Mesendoderm (in vitro differentiated cells): ENCODE measurements around the gene USP22.
A peak's percentile ranks its signal among the peaks of the same experiment; 100 is the strongest.

Source experiments
- DNase-seq: peaks from one replicate; pipeline ENCODE4 v3.0.0; 2013
- H2AK5ac ChIP-seq: 2 replicates; pipeline ENCODE4 v1.6.1; 2013; ENCODE audit warnings: low read length, inconsistent platforms
- H2BK120ac ChIP-seq: 2 replicates; pipeline ENCODE4 v1.6.1; 2013; ENCODE audit warnings: low read depth, mild to moderate bottlenecking, low read length, moderate library complexity, mixed read lengths
- H2BK15ac ChIP-seq: replicated peaks from 2 replicates; pipeline ENCODE4 v1.6.1; 2013; ENCODE audit warnings: low read depth, mild to moderate bottlenecking, moderate library complexity
- H2BK5ac ChIP-seq: 2 replicates; pipeline ENCODE4 v1.6.1; 2013; ENCODE audit warnings: low read length, inconsistent platforms
- H3K18ac ChIP-seq: 2 replicates; pipeline ENCODE4 v1.6.1; 2013; ENCODE audit warnings: mild to moderate bottlenecking, low read length, mixed read lengths
- H3K23ac ChIP-seq: one replicate; pipeline ENCODE4 v1.6.1; 2013; ENCODE audit warnings: low read length
- H3K27ac ChIP-seq: 2 replicates; pipeline ENCODE4 v1.5.1; 2013; ENCODE audit warnings: low read depth, mild to moderate bottlenecking, inconsistent platforms, low read length, moderate library complexity
- H3K27me3 ChIP-seq: 2 replicates; pipeline ENCODE4 v1.6.1; 2013; ENCODE audit warnings: low read length, control low read depth, mild to moderate bottlenecking, inconsistent platforms; ENCODE audit not compliant: insufficient read depth, poor library complexity
- H3K36me3 ChIP-seq: 2 replicates; pipeline ENCODE4 v1.6.1; 2013; ENCODE audit warnings: low read length, inconsistent platforms; ENCODE audit not compliant: control insufficient read depth, insufficient read depth
- H3K4ac ChIP-seq: one replicate; pipeline ENCODE4 v1.6.1; 2013; ENCODE audit warnings: low read depth, mild to moderate bottlenecking, low read length, moderate library complexity
- H3K4me1 ChIP-seq: 2 replicates; pipeline ENCODE4 v1.6.1; 2013; ENCODE audit warnings: low read depth, low read length, inconsistent platforms; ENCODE audit not compliant: control insufficient read depth
- H3K4me2 ChIP-seq: 2 replicates; pipeline ENCODE4 v1.6.1; 2013; ENCODE audit warnings: low read length
- H3K4me3 ChIP-seq: 2 replicates; pipeline ENCODE4 v1.5.1; 2013; ENCODE audit warnings: mild to moderate bottlenecking, low read length
- H3K56ac ChIP-seq: one replicate; pipeline ENCODE4 v1.6.1; 2013; ENCODE audit warnings: low read length
- H3K79me1 ChIP-seq: 2 replicates; pipeline ENCODE4 v1.6.1; 2013; ENCODE audit warnings: low read length, inconsistent platforms
- H3K79me2 ChIP-seq: 2 replicates; pipeline ENCODE4 v1.6.1; 2013; ENCODE audit warnings: mild to moderate bottlenecking, low read length; ENCODE audit not compliant: control insufficient read depth, insufficient read depth
- H3K9ac ChIP-seq: 2 replicates; pipeline ENCODE4 v1.6.1; 2013; ENCODE audit warnings: low read length, inconsistent platforms
- H4K5ac ChIP-seq: one replicate; pipeline ENCODE4 v1.6.1; 2013; ENCODE audit warnings: low read length
- H4K8ac ChIP-seq: one replicate; pipeline ENCODE4 v1.6.1; 2013; ENCODE audit warnings: low read depth, mild to moderate bottlenecking, control low read depth, low read length, moderate library complexity
- WGBS: extraction: QIAGEN DNeasy Blood & Tissue Kit; methylation state at CpG from one replicate; pipeline ENCODE4 v1.1.7; 2013; ENCODE audit warnings: low lambda C conversion rate, missing lambda C conversion rate; ENCODE audit not compliant: insufficient coverage; ENCODE audit errors: extremely low coverage; 5-methylcytosine and 5-hydroxymethylcytosine counted together

USP22 gene

GRCh38 chr17:20992987-20993862 is 49.6 kb downstream of the USP22 start:
- Histone ChIP-seq H3K4me3 (no peak overlapping the region), H3K18ac (no peak overlapping the region), H4K8ac (no peak overlapping the region), H3K79me1 (no peaks in the 10 kb centered on the region), H2BK120ac (no peak overlapping the region), H3K23ac (no peak overlapping the region), H4K5ac (no peak overlapping the region), H3K4me2 (no peak overlapping the region), H3K9ac (peak overlapping the region; percentile 11), H3K79me2 (no peaks in the 10 kb centered on the region), H3K56ac (peak overlapping the region; percentile 39), H2BK5ac (no peak overlapping the region), H3K4me1 (no peaks in the 10 kb centered on the region), H3K4ac (no peak overlapping the region), H3K27me3 (no peaks in the 10 kb centered on the region), H3K27ac (no peak overlapping the region), H3K36me3 (no peaks in the 10 kb centered on the region), H2AK5ac (peak overlapping the region; percentile 37), H2BK15ac (no peak overlapping the region)
- DNase-seq: peak; percentile 93
- WGBS: no CpG with 5 or more reads among the region's 17 CpGs

GRCh38 chr17:20992416-20992815 is 50.4 kb downstream of the USP22 start:
- no CpG with 5 or more reads among the region's 12 CpGs for WGBS
- Histone ChIP-seq H3K4me3 (no peak overlapping the region), H3K18ac (peak overlapping the region; percentile 34), H3K27ac (no peak overlapping the region), H2BK5ac (no peak overlapping the region), H3K27me3 (no peaks in the 10 kb centered on the region), H2BK15ac (no peak overlapping the region), H3K79me2 (no peaks in the 10 kb centered on the region), H4K5ac (no peak overlapping the region), H3K9ac (no peak overlapping the region), H3K4me1 (no peaks in the 10 kb centered on the region), H3K4ac (no peak overlapping the region), H4K8ac (no peak overlapping the region), H3K56ac (peak overlapping the region; percentile 57), H2AK5ac (no peak overlapping the region), H3K79me1 (no peaks in the 10 kb centered on the region), H3K36me3 (no peaks in the 10 kb centered on the region), H2BK120ac (no peak overlapping the region), H3K4me2 (no peak overlapping the region), H3K23ac (no peak overlapping the region)
- no peak for DNase-seq

- Histone ChIP-seq H3K23ac (no peak overlapping the region), H3K36me3 (no peaks in the 10 kb centered on the region), H3K18ac (no peak overlapping the region), H3K4me3 (no peak overlapping the region), H3K9ac (no peak overlapping the region), H2BK5ac (no peak overlapping the region), H4K5ac (no peak overlapping the region), H3K79me1 (no peaks in the 10 kb centered on the region), H2BK15ac (no peak overlapping the region), H4K8ac (no peak overlapping the region), H3K4ac (no peak overlapping the region), H3K79me2 (no peaks in the 10 kb centered on the region), H2AK5ac (no peak overlapping the region), H3K56ac (no peak overlapping the region), H3K4me2 (no peak overlapping the region), H3K27me3 (no peaks in the 10 kb centered on the region), H2BK120ac (no peak overlapping the region), H3K4me1 (no peaks in the 10 kb centered on the region), H3K27ac (no peak overlapping the region)
- WGBS: no CpG with 5 or more reads among the region's 17 CpGs
- no peak for DNase-seq
Observed at GRCh38 chr17:20991276-20992037, 51.4 kb downstream of the USP22 start.

- no peak overlapping the region for H3K18ac ChIP-seq
- no peaks in the 10 kb centered on the region for H3K4me1 ChIP-seq
- no peak overlapping the region for H3K9ac ChIP-seq
- H2AK5ac ChIP-seq: no peak overlapping the region
- no peak overlapping the region for H3K23ac ChIP-seq
- H3K56ac ChIP-seq: no peak overlapping the region
- H3K79me1 ChIP-seq: no peaks in the 10 kb centered on the region
- H3K79me2 ChIP-seq: no peaks in the 10 kb centered on the region
- no peak overlapping the region for H3K27ac ChIP-seq
- no peak overlapping the region for H4K5ac ChIP-seq
- no peaks in the 10 kb centered on the region for H3K27me3 ChIP-seq
- H2BK15ac ChIP-seq: no peak overlapping the region
- H3K4me2 ChIP-seq: no peak overlapping the region
- no peak overlapping the region for H3K4ac ChIP-seq
- H4K8ac ChIP-seq: no peak overlapping the region
- H2BK120ac ChIP-seq: no peak overlapping the region
- DNase-seq: no peak
- no peak overlapping the region for H3K4me3 ChIP-seq
- WGBS: no CpG with 5 or more reads among the region's 6 CpGs
- H2BK5ac ChIP-seq: no peak overlapping the region
- no peaks in the 10 kb centered on the region for H3K36me3 ChIP-seq
Observed at GRCh38 chr17:20989991-20990855, 52.6 kb downstream of the USP22 start.

GRCh38 chr17:20989481-20989880 is 53.3 kb downstream of the USP22 start:
- no peak overlapping the region for H3K4me3 ChIP-seq
- H4K8ac ChIP-seq: no peak overlapping the region
- no peak overlapping the region for H3K56ac ChIP-seq
- H3K4ac ChIP-seq: no peak overlapping the region
- no peak overlapping the region for H3K18ac ChIP-seq
- no peaks in the 10 kb centered on the region for H3K4me1 ChIP-seq
- no peak overlapping the region for H3K9ac ChIP-seq
- no peaks in the 10 kb centered on the region for H3K79me2 ChIP-seq
- WGBS: no CpG with 5 or more reads among the region's 7 CpGs
- no peak overlapping the region for H2BK15ac ChIP-seq
- H2BK120ac ChIP-seq: no peak overlapping the region
- no peaks in the 10 kb centered on the region for H3K27me3 ChIP-seq
- no peak for DNase-seq
- no peaks in the 10 kb centered on the region for H3K79me1 ChIP-seq
- no peak overlapping the region for H3K4me2 ChIP-seq
- H3K27ac ChIP-seq: no peak overlapping the region
- H3K36me3 ChIP-seq: no peaks in the 10 kb centered on the region
- H3K23ac ChIP-seq: no peak overlapping the region
- H2AK5ac ChIP-seq: no peak overlapping the region
- no peak overlapping the region for H4K5ac ChIP-seq
- H2BK5ac ChIP-seq: no peak overlapping the region
